HepG2 (cell line): ENCODE results near the gene PKP4. TPM values are rescaled to one million over a fixed set of nuclear protein-coding genes. Genes with fewer than 3 reads are reported as not detected.

Source experiments
- CEBPG ChIP-seq: IDR thresholded peaks from 2 replicates; pipeline ENCODE4 v1.6.1; 2016
- FIP1L1 ChIP-seq: fragments of 200-400 bp; formaldehyde crosslinking; IDR thresholded peaks from 2 replicates; pipeline ENCODE4 v1.6.1; 2018; ENCODE audit warnings: low read depth, mild to moderate bottlenecking, low read length, moderate library complexity, borderline replicate concordance; ENCODE audit not compliant: insufficient read depth
- FOXA1 ChIP-seq, 2 experiments: fragments of 450-650 bp in 1 of 2; sonication (generic) in 1 of 2; formaldehyde crosslinking in 1 of 2; IDR thresholded peaks; 2 replicates each; pipeline versions ENCODE4 v1.4.0 to v1.6.1; 2016 to 2020; ENCODE audit warnings: missing genetic modification reagents in 1 of 2
- KMT2B ChIP-seq: IDR thresholded peaks from 2 replicates; pipeline ENCODE4 v1.6.1; 2016; ENCODE audit warnings: missing genetic modification reagents, missing compliant biosample characterization
- MLX ChIP-seq: IDR thresholded peaks from 2 replicates; pipeline ENCODE4 v1.6.1; 2016
- MXI1 ChIP-seq: IDR thresholded peaks from 3 replicates; pipeline ENCODE4 v1.6.1; 2012; ENCODE audit warnings: low read depth, low read length, inconsistent platforms, borderline replicate concordance
- NFIC ChIP-seq: IDR thresholded peaks from 2 replicates; pipeline ENCODE4 v1.6.1; 2012; ENCODE audit warnings: mild to moderate bottlenecking, low read length, inconsistent platforms
- POLR2A ChIP-seq, 2 experiments: IDR thresholded peaks; 2 replicates each; pipeline ENCODE4 v1.6.1; 2011; ENCODE audit warnings: low read depth in 2 of 2, low read length in 2 of 2, mild to moderate bottlenecking in 1 of 2, moderate library complexity in 1 of 2; ENCODE audit not compliant: insufficient read depth in 1 of 2
- ZNF281 ChIP-seq: sonication (generic); formaldehyde crosslinking; IDR thresholded peaks from 2 replicates; pipeline ENCODE4 v1.4.0; 2020; ENCODE audit warnings: missing genetic modification reagents, borderline replicate concordance
- ZNF362 ChIP-seq: sonication (generic); formaldehyde crosslinking; IDR thresholded peaks from 2 replicates; pipeline ENCODE4 v1.4.0; 2020; ENCODE audit warnings: missing genetic modification reagents, mild to moderate bottlenecking, borderline replicate concordance
- ZNF646 ChIP-seq: sonication (generic); formaldehyde crosslinking; IDR thresholded peaks from 2 replicates; pipeline ENCODE4 v1.9.0; 2021; ENCODE audit warnings: mild to moderate bottlenecking, missing genetic modification reagents
- polyA plus RNA-seq, 8 experiments: library from polyadenylated mRNA; depleted of rRNA in 3 of 8; stranded (reverse) in 7 of 8; unstranded in 1 of 8; fragments of >200 nt; fragmentation: Illumina TruSeq in 4 of 8; extraction: Trizol in 4 of 8; gene quantifications; 2 replicates each; pipeline versions ENCODE4 v1.2.1 to v1.2.3, GENCODE V29; 2011 to 2016; ENCODE audit warnings: low read depth in 4 of 8, missing spikeins in 1 of 8, mixed read lengths in 1 of 8; ENCODE audit not compliant: insufficient read depth in 1 of 8
- total RNA-seq, 5 experiments: library from RNA; depleted of rRNA; stranded (reverse); fragments of >200 nt; fragmentation: Illumina TruSeq; extraction: Trizol; gene quantifications; 2 replicates each; pipeline ENCODE4 v1.2.3, GENCODE V29; 2016; ENCODE audit warnings: low read depth in 1 of 5
- TF ChIP-seq, protein P1 (sequence below): IDR thresholded peaks from 2 replicates; pipeline ENCODE4 v1.4.0; 2020; ENCODE audit warnings: mild to moderate bottlenecking, missing genetic modification reagents

Gene PKP4
- total and polyA plus RNA-seq, 2 of the 13 experiments (the other 11 are each of a cell fraction or from before 2014, with no cell fraction given): 80.9 to 90.5 TPM

- 0 out of 2 replicates have a peak, but pooled peaks have one; percentile 70 for TF ChIP-seq ZNF646 (CRISPR knock-in tag)
- no peak for TF ChIP-seq FIP1L1
- no peak for TF ChIP-seq MXI1
- peak; percentile 48; the same call in 1 of the 2 replicates for TF ChIP-seq KMT2B (CRISPR knock-in tag)
- 0 out of 4 replicates have a peak, but pooled peaks of 1 of the 2 experiments have one; percentile 21 for TF ChIP-seq POLR2A (IDR thresholded peaks at IDR 0.05; ENCODE audit: insufficient read depth in 1 of 2, low read depth in 2 of 2, low read length in 2 of 2)
- TF ChIP-seq, protein P1, sequence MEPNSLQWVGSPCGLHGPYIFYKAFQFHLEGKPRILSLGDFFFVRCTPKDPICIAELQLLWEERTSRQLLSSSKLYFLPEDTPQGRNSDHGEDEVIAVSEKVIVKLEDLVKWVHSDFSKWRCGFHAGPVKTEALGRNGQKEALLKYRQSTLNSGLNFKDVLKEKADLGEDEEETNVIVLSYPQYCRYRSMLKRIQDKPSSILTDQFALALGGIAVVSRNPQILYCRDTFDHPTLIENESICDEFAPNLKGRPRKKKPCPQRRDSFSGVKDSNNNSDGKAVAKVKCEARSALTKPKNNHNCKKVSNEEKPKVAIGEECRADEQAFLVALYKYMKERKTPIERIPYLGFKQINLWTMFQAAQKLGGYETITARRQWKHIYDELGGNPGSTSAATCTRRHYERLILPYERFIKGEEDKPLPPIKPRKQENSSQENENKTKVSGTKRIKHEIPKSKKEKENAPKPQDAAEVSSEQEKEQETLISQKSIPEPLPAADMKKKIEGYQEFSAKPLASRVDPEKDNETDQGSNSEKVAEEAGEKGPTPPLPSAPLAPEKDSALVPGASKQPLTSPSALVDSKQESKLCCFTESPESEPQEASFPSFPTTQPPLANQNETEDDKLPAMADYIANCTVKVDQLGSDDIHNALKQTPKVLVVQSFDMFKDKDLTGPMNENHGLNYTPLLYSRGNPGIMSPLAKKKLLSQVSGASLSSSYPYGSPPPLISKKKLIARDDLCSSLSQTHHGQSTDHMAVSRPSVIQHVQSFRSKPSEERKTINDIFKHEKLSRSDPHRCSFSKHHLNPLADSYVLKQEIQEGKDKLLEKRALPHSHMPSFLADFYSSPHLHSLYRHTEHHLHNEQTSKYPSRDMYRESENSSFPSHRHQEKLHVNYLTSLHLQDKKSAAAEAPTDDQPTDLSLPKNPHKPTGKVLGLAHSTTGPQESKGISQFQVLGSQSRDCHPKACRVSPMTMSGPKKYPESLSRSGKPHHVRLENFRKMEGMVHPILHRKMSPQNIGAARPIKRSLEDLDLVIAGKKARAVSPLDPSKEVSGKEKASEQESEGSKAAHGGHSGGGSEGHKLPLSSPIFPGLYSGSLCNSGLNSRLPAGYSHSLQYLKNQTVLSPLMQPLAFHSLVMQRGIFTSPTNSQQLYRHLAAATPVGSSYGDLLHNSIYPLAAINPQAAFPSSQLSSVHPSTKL (CRISPR knock-in tag): peak; percentile 63; the same call in 1 of the 2 replicates
- 0 out of 2 replicates have a peak, but pooled peaks have one; percentile 23 for TF ChIP-seq MLX (CRISPR knock-in tag)
- TF ChIP-seq ZNF362 (CRISPR knock-in tag): peak; percentile 25; the same call in 1 of the 2 replicates
- TF ChIP-seq FOXA1 (IDR thresholded peaks at IDR 0.05): no peak
- TF ChIP-seq FOXA1 (CRISPR knock-in tag; IDR thresholded peaks at IDR 0.05): no peak
- TF ChIP-seq NFIC: 0 out of 2 replicates have a peak, but pooled peaks have one; percentile 5
- TF ChIP-seq ZNF281 (CRISPR knock-in tag): no peak; the same call in 1 of the 2 replicates
- TF ChIP-seq CEBPG (CRISPR knock-in tag): 0 out of 2 replicates have a peak, but pooled peaks have one; percentile 22
These were observed 2.6 kb downstream of the PKP4 start (continued) for GRCh38 chr2:158459161-158460003.
